Heart right ventricle (tissue), 16 donors: ENCODE measurements around the gene CMIP. TPM values are rescaled to one million over a fixed set of nuclear protein-coding genes. Genes with fewer than 3 reads are reported as not detected.
A peak's percentile ranks its signal among the peaks of the same experiment; 100 is the strongest.

ENCODE experiments used
- ATAC-seq, 8 donors: fragments of 200-7000 bp; cut with Tn5 transposase; one replicate each; pipeline ENCODE4 v1.9.1; 2020; ENCODE audit warnings: mild to moderate bottlenecking in 8 of 8, moderate library complexity in 8 of 8, moderate number of reproducible peaks in 1 of 8
- DNase-seq, 2 donors: peaks; one replicate each; pipeline ENCODE4 v3.0.0-alpha.2; 2020
- H3K27ac ChIP-seq, 10 donors: fragments of 200-600 bp; sonication (generic) in 2 of 10; one replicate each; pipeline versions ENCODE4 v1.5.0 to v1.8.0; 2020 to 2022; ENCODE audit warnings: mild to moderate bottlenecking in 3 of 10
- H3K27me3 ChIP-seq, 7 donors: fragments of 200-600 bp; one replicate each; pipeline ENCODE4 v1.8.0; 2021 to 2022; ENCODE audit warnings: mild to moderate bottlenecking in 2 of 7
- H3K36me3 ChIP-seq, 9 donors: fragments of 200-600 bp; sonication (generic) in 1 of 9; one replicate each; pipeline versions ENCODE4 v1.5.0 to v1.8.0; 2020 to 2022; ENCODE audit warnings: mild to moderate bottlenecking in 2 of 9
- H3K4me1 ChIP-seq, 9 donors: fragments of 200-600 bp; sonication (generic) in 1 of 9; one replicate each; pipeline versions ENCODE4 v1.5.0 to v1.8.0; 2020 to 2022; ENCODE audit warnings: mild to moderate bottlenecking in 4 of 9
- H3K4me3 ChIP-seq, 10 donors: fragments of 200-600 bp; sonication (generic) in 2 of 10; one replicate each; pipeline versions ENCODE4 v1.5.0 to v1.8.0; 2020 to 2022; ENCODE audit warnings: mild to moderate bottlenecking in 7 of 10, moderate library complexity in 2 of 10
- H3K9me3 ChIP-seq, 11 donors: fragments of 200-600 bp in 10 of 11; sonication (generic) in 2 of 11; one replicate each; pipeline versions ENCODE4 v1.5.0 to v1.8.0; 2013 to 2022; ENCODE audit warnings: mild to moderate bottlenecking in 2 of 11, control low read depth in 1 of 11, moderate library complexity in 1 of 11
- WGBS, 2 donors: extraction: QIAGEN DNeasy Blood & Tissue Kit; methylation state at CpG; one replicate each; pipeline ENCODE4 v1.1.7; 2013; ENCODE audit warnings: inconsistent platforms in 1 of 2; 5-methylcytosine and 5-hydroxymethylcytosine counted together
- intact Hi-C, 10 donors: fragments of 100-400 bp; cut with DNase I; formaldehyde crosslinking; loops; one replicate each; pipeline versions ENCODE4 v1.11.1 to v1.14.2; 2022
- polyA plus RNA-seq, 2 donors: library from polyadenylated mRNA; stranded (reverse); fragments of 200-250 nt; gene quantifications; one replicate each; pipeline ENCODE4 v1.2.3, GENCODE V29; 2013
- total RNA-seq, 10 donors: library from RNA; stranded (reverse); fragmentation: NEBNext Ultra II Directional in 3 of 10; extraction: Animal tissue kit (Norgen Biotek cat#: 25700) in 3 of 10; gene quantifications; one replicate each; pipeline versions ENCODE4 v1.2.1 to v1.2.4, GENCODE V29; 2021 to 2023
- TF ChIP-seq, protein P1 (sequence below), 9 donors: fragments of 200-600 bp; sonication (generic) in 2 of 9; IDR thresholded peaks; one replicate each; pipeline versions ENCODE4 v1.5.0 to v1.8.0; 2021 to 2022; ENCODE audit warnings: antibody characterized with exemption in 9 of 9, mild to moderate bottlenecking in 5 of 9, moderate library complexity in 1 of 9
- donor health status: Arrhythmogenic right ventricular cardiomyopathy.
- donor health status: ischemic (EF 13 %, LVEDD 7.1; RV severe dilation, severe dysfunction).
- donor health status: healthy with polysubstance abuse.
- donor health status: DM: no; HTN: yes; CAD: no.
- donor health status: DM: no; HTN: no; CAD: no.
- donor health status: ischemic (EF 25% LVEDD 6.9; RV normal size, moderate dysfunction).
- donor health status: ischemic (EF 25% LVEDD 5.7; RV mildly dilated, moderate dysfunction).
- donor health status: healthy.
- donor health status: DM: yes; HTN: yes; CAD: no.
- donor health status: Ischemic cardiomyopathy.
- donor health status: ischemic (EF 35%, LVEDD 5.7; RV mildly dilated, moderate dysfunction).
- donor health status: nonischemic (EF 11% LVEDD 7.7; RV severe dilation, severe dysfunction).
- donor health status: DM: yes; HTN: yes; CAD: no.
- donor health status: PGD.
- donor health status: ischemic (EF 29% LVEDD 5.4; RV normal size, mild dysfunction).
- donor health status: nonischemic (EF 23%, LVEDD 6.1; RV moderate dilation, normal function).

CMIP gene
- total and polyA plus RNA-seq, 12 donors: 5.4 to 32.8 (median 13.0) TPM

DNA sequence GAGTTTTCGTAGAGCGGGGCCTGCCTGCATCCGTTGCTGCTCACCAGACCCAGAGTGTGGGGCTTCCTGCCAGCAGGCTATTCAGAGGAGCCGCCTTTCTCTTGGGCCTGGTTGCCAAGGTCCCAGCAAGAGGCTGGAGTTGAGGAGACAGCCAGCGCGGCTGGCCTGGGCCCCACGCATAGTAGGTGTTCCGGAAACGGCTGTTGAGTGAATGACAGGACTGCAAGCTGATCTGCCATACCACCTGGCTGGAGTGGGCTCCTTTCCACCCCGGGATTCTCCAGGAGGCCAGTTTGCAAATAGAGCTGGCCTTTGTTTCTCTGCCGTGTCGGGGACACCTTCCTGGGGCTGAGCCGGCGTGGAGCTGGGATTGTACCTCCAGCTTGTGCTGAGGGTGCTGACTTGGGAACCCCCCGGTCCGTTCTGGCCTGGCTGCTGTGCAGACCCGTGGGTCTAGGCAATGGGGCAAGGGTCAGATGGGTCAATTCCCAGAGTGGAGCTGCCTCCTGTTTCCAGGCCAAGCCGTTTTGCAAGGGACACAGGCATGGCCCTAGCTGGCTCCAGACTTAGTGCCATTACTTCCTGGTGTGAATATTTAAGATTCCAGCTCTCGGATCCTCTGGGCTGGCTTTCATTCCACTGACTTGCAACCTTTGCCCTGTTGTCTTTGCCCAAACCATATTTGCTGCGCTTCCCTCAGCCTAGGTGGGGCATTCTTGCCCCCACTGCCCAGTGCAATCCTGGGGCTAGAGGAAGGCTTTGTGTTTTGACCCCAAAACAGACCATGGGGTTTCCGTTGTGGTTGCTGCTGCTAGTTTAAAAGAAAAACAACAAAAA, 68.8 kb downstream of the CMIP start:
- Histone ChIP-seq H3K9me3 (no peaks in the 10 kb centered on the region), H3K27me3 (no peaks in the 10 kb centered on the region), H3K36me3 (peaks cover 0 to 4% (median 0%) of the 10 kb centered on the region in 9 donors), H3K4me1 (peaks cover 0 to 68% (median 50%) of the 10 kb centered on the region in 9 donors), H3K4me3 (no peak overlapping the region), H3K27ac (peak overlapping the region in 9 of 10 donors; percentile 7 to 77 (median 60))
- intact Hi-C loops: no loop called here
- DNase-seq (peak; percentile 76 to 77), ATAC-seq (peak; percentile 72 to 88 (median 78))
- TF ChIP-seq, protein P1, sequence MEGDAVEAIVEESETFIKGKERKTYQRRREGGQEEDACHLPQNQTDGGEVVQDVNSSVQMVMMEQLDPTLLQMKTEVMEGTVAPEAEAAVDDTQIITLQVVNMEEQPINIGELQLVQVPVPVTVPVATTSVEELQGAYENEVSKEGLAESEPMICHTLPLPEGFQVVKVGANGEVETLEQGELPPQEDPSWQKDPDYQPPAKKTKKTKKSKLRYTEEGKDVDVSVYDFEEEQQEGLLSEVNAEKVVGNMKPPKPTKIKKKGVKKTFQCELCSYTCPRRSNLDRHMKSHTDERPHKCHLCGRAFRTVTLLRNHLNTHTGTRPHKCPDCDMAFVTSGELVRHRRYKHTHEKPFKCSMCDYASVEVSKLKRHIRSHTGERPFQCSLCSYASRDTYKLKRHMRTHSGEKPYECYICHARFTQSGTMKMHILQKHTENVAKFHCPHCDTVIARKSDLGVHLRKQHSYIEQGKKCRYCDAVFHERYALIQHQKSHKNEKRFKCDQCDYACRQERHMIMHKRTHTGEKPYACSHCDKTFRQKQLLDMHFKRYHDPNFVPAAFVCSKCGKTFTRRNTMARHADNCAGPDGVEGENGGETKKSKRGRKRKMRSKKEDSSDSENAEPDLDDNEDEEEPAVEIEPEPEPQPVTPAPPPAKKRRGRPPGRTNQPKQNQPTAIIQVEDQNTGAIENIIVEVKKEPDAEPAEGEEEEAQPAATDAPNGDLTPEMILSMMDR (IDR thresholded peaks at IDR 0.05): no peak
- 40 to 50% methylated on average over 21 of the region's 21 CpGs for WGBS, 2 donors

DNA sequence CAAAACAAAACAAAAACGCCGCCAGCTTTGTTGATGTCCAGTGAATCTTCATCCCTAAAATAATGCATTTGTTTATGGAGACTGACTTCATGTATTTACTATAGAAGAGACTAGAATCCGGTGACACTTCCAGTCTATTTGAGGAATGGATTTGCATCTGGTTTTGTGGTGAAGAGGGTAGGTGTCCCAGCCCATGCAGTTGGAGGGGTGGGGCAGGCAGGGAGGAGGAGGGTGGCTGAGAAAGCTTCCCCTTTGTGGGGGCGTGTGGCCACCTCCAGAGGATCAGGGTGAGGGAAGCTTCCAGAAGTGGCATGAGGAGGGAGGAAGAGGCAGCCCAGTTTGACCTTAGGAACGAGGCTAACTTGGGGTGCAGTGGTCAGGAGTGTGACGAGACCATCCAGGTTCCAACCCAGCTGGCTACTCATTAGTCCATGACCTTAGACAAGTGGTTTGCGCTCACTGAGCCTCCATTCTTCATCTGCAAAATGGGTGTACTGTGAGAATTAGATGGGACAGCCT, 69.5 kb downstream of the CMIP start:
- peaks cover 0 to 72% (median 53%) of the 10 kb centered on the region in 9 donors for H3K4me1 ChIP-seq
- ATAC-seq: peak in 2 of 8 donors; percentile 7 to 38
- no peak overlapping the region for H3K4me3 ChIP-seq
- DNase-seq: no peak
- no peaks in the 10 kb centered on the region for H3K9me3 ChIP-seq
- 79 to 85% methylated on average over 7 of the region's 7 CpGs for WGBS, 2 donors
- no peaks in the 10 kb centered on the region for H3K27me3 ChIP-seq
- peak overlapping the region in 6 of 10 donors; percentile 35 to 77 (median 62) for H3K27ac ChIP-seq
- TF ChIP-seq, protein P1 (IDR thresholded peaks at IDR 0.05): no peak
- H3K36me3 ChIP-seq: peaks cover 0 to 4% (median 0%) of the 10 kb centered on the region in 9 donors
- intact Hi-C loops: no loop called here

DNA sequence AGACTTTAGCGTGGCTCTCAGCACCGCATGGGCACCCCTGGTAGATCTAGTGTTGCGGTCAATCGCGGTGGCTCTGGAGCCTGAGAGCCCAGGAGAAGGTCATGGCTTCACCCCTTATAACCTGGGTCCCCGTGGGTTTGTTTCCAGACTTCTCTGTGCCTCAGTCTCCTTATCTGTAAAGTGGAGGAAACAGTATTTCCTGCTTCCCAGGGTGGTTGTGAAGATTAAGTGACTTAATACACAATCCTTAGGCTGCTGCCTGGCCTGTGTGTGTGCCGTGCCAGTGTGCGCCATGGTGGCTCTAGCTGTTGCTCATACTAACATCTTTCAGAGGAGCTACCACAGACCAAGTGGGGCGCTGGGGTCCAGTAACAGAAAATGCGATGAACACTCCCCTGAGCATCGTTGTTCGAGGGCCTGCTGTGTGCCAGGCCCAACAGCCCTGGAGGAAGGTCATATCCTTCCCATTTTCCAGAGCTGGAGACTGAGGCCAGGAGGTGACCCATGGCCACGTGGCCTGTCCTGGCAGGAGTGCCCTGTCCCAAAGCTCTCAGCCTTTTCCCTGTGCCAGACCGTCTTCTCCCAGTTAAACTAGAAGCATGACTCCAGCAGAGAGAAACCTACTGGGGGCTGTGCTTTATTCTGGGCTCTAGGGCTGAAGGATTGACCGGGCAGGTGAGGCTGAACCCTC, 70.1 kb downstream of the CMIP start:
- H3K9me3 ChIP-seq: no peaks in the 10 kb centered on the region
- no peaks in the 10 kb centered on the region for H3K27me3 ChIP-seq
- ATAC-seq: no peak
- DNase-seq: no peak
- TF ChIP-seq, protein P1 (IDR thresholded peaks at IDR 0.05): no peak
- 89 to 92% methylated on average over 15 of the region's 15 CpGs for WGBS, 2 donors
- intact Hi-C loops: no loop called here
- H3K36me3 ChIP-seq: peaks cover 0 to 4% (median 0%) of the 10 kb centered on the region in 9 donors
- no peak overlapping the region for H3K4me3 ChIP-seq
- H3K27ac ChIP-seq: peak overlapping the region in 2 of 10 donors; percentile 60 to 77
- H3K4me1 ChIP-seq: peaks cover 0 to 76% (median 59%) of the 10 kb centered on the region in 9 donors

DNA sequence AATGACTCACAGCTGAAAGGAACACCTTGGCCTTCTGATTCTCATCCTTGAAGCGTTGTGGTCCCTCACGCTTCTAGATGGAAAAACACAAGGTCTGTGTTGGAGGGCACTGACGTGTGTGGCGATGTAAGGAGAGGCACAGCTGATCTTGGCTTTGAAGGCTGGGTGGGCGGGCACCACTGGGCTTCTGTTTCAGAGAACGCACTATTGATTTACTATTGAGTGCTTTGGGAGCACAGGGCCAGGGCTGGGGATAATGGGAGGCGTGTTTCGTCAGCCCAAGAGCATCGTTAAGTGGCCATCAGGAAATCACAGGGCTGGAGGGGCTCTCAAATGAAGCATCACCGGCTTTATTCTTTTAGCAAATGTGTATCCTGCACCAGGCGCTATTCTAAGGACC, 70.7 kb downstream of the CMIP start:
- no peak overlapping the region for H3K27ac ChIP-seq
- WGBS, 2 donors: 95 to 96% methylated on average over 11 of the region's 11 CpGs
- H3K9me3 ChIP-seq: no peaks in the 10 kb centered on the region
- DNase-seq (no peak), ATAC-seq (no peak)
- TF ChIP-seq, protein P1 (IDR thresholded peaks at IDR 0.05): no peak
- peaks cover 0 to 81% (median 61%) of the 10 kb centered on the region in 9 donors for H3K4me1 ChIP-seq
- peaks cover 0 to 4% (median 0%) of the 10 kb centered on the region in 9 donors for H3K36me3 ChIP-seq
- intact Hi-C loops: no loop called here
- no peaks in the 10 kb centered on the region for H3K27me3 ChIP-seq
- H3K4me3 ChIP-seq: no peak overlapping the region
